Right renal cortex interstitium (tissue), 3 donors: ENCODE data around the gene SMIM38. TPM values are rescaled to one million over a fixed set of nuclear protein-coding genes. Genes with fewer than 3 reads are reported as not detected.
"Not testable (repeated sequence)": the region's sequence is repeated elsewhere in the genome, so short reads cannot be mapped to it uniquely, and the experiment has no call there.

Source experiments
- DNase-seq, 3 donors: peaks; one replicate each; pipeline ENCODE4 v3.0.0-alpha.2; 2013; ENCODE audit warnings: low read depth in 3 of 3, low spot score in 2 of 3
- polyA plus RNA-seq, 3 donors: library from polyadenylated mRNA; unstranded; fragments of 120-200 nt; gene quantifications; one replicate each; pipeline ENCODE4 v1.2.1, GENCODE V29; 2013; ENCODE audit not compliant: insufficient read length in 3 of 3

Gene SMIM38
- polyA plus RNA-seq, 3 donors, result 0.41 to 0.54 (median 0.43) TPM

- no peak for DNase-seq
Measured at GRCh38 chr11:69137151-69137844, 18.4 kb upstream of the SMIM38 start.

- no peak for DNase-seq
Measured at GRCh38 chr11:69138265-69138664, 17.5 kb upstream of the SMIM38 start.

- DNase-seq, result not testable (repeated sequence)
Measured at GRCh38 chr11:69140161-69140560, 15.6 kb upstream of the SMIM38 start.

- no peak for DNase-seq
Measured at GRCh38 chr11:69140635-69141034, 15.1 kb upstream of the SMIM38 start.

GRCh38 chr11:69141742-69142141 is 14.0 kb upstream of the SMIM38 start:
- no peak for DNase-seq

GRCh38 chr11:69142895-69143294 is 12.8 kb upstream of the SMIM38 start:
- no peak for DNase-seq

GRCh38 chr11:69144316-69145049 is 11.3 kb upstream of the SMIM38 start:
- no peak for DNase-seq

- no peak for DNase-seq
Measured at GRCh38 chr11:69145050-69145380, 10.7 kb upstream of the SMIM38 start.

- no peak for DNase-seq
Measured at GRCh38 chr11:69148377-69148762, 7.4 kb upstream of the SMIM38 start.

GRCh38 chr11:69148806-69149205 is 6.9 kb upstream of the SMIM38 start:
- no peak for DNase-seq

- DNase-seq, result not testable (repeated sequence)
Measured at GRCh38 chr11:69149338-69150045, 6.2 kb upstream of the SMIM38 start.

GRCh38 chr11:69150175-69150574 is 5.6 kb upstream of the SMIM38 start:
- DNase-seq, result no peak

- no peak for DNase-seq
Measured at GRCh38 chr11:69151836-69152235, 3.9 kb upstream of the SMIM38 start.

GRCh38 chr11:69152733-69153421 is 2.9 kb upstream of the SMIM38 start:
- no peak for DNase-seq

GRCh38 chr11:69153661-69154060 is 2.1 kb upstream of the SMIM38 start:
- DNase-seq, result no peak

- DNase-seq, result no peak
Measured at GRCh38 chr11:69154211-69154913, 1.4 kb upstream of the SMIM38 start.

GRCh38 chr11:69154938-69155301 is 815 bp upstream of the SMIM38 start:
- DNase-seq, result no peak

- DNase-seq, result no peak
Measured at GRCh38 chr11:69156235-69156639, 502 bp downstream of the SMIM38 start.

GRCh38 chr11:69156673-69157155 is 979 bp downstream of the SMIM38 start:
- DNase-seq, result no peak

GRCh38 chr11:69157156-69157821 is 1.6 kb downstream of the SMIM38 start:
- peak in 2 of 3 donors; percentile 40 to 41 for DNase-seq
